ENCODE data around the gene MAD2L2.

MAD2L2 gene

DNA sequence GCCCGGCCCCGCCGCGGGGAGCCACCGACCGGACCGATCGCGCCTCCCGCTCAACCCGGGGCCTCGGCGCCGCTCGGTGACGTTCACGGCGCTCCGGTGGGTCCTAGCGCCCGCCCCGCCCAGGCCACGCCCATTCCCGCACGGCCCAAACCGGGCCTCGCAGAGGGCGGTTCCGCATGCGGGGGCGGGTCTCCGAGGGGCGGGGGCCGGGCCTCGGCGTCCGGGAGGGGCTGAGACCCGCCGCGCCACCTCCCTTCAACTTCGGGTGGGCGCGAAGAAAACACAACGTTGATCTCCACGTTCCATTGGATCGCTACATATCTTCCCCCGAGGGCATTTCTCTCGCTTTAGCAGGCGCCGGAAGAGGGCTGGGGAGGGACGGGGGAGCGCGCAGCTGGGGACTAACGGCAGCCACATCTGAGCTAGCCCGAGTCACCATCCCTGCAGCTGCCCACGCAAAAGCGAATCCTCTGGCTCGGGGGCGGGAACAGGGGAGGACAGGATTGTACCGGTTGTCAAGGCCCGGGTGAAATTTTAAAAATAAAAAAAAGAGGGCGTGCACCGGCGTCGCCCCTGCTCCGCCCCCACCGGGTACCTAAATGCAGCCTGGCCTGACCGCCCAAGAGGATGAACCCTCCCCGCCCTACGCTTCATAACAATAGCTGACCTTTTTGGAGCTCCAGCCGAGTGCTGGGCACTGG, at the start of gene MAD2L2:
MAD2L2 (minus strand) TSS at position 78 of the 701 bp plus-strand sequence. CDS start 547 bp downstream, outside the sequence.
- peak; percentile 95 for DNase-seq

- DNase-seq, result peak; percentile 41
Measured at GRCh38 chr1:11730429-11730891, 49.5 kb upstream of the MAD2L2 start.

GRCh38 chr1:11729498-11730428, 48.8 kb upstream of the MAD2L2 start:
- peak; percentile 66 for DNase-seq

DNA sequence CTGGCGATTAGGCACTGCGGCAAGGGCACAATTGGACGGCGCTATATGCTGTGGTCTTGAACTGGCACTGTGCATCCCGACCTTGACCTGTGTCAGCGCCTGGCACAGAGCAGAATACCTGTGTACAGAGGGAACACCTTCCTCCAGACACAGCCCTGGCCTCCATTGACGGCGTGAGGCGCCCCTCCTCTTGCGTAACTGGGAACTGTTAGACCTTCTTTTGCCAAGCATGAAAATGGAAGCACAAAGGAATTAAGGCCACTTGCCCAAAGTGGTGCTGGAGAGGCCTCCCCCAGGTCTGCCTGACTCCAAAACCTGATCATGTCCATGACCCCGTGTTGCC, 48.2 kb upstream of the MAD2L2 start:
- DNase-seq, result no peak

DNA sequence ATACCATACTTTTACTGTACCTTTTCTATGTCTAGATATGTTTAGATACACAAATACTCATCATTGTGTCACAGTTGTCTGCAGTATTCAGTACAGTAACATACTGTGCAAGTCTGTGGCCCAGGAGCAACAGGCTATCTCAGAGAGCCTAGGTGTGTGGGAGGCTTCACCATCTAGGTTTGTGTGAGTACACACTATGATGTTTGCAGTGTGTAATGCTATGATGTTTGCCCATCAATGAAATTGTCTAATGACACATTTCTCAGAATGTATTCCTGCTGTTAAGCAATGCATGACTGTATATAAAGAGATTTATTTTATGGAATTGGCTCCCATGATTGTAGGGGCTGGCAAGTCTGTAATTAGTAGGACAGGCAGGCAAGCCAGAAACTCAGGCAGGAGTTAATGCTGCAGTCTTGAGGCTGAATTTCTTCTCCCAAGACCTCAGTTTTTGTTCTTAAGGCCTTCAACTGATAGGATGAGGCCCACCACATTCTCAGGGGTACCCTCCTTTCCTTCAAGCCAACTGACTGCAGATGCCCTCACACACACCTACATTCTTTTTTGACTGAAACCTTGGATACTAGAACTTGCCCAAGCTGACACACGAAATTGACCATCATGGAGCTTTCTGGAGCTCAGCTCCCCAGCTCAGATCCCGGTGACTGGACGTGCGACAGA, 47.3 kb upstream of the MAD2L2 start:
- DNase-seq, result no peak

DNA sequence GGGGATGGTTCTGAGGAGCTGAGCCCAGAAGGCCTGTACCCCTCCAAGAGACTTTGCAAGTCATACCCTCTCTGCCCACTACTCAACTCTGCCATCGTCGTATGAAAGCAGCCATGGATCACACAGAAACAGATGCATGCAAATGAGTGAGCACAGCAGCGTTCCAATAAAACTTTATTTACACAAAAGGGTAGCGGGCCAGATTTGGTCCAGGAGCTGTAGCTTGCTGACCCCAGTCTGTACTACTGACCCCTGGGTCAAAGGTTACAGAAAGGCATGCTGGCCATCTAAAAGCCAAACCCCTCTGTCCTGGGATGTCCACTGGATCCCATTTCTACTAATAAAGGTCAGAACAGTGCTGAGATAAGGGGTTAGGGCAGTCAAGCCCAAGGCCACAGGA, 46.2 kb upstream of the MAD2L2 start:
- no peak for DNase-seq

GRCh38 chr1:11725616-11726015, 44.7 kb upstream of the MAD2L2 start:
- no peak for DNase-seq

DNA sequence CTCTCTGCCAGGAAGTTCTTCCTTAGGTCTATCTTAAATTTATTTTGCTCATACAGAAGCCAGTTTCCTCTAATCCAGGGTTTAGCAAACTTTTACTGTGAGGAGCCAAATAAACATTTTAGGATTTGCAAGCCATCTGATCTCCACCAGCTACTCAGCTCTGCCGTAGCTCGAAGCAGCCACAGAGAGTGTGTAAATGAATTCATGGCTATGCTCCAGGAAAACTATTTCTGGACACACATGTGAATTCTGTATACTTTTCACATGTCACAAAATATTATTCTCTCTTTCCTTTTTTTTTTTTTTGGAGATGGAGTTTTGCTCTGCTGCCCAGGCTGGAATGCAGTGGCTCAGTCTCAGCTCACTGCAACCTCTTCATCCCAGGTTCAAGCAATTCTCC, 41.6 kb upstream of the MAD2L2 start:
- no peak for DNase-seq

DNA sequence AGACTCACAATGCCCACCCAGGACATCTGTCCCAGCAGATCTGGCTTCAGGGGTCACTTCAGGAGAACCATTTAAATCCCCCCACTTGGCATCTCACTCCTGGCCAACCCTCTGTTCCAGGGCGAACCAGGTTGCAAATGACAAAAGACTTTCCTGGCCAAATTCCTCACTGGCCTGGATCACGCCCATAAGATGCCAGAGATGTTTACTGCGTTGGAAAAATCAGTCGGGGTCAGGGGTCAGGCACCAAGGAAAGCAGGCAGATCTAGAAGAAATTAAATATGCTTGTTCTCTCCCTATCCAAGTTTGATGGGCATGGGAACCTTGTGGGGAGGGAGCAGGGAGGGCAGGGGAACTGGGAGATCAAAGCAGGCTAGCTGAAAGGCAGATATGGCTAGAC, 40.4 kb upstream of the MAD2L2 start:
- no peak for DNase-seq

- DNase-seq, result no peak
Measured at GRCh38 chr1:11720525-11720924, 39.6 kb upstream of the MAD2L2 start.

- DNase-seq, result no peak
Measured at GRCh38 chr1:11720033-11720376, 39.1 kb upstream of the MAD2L2 start.

DNA sequence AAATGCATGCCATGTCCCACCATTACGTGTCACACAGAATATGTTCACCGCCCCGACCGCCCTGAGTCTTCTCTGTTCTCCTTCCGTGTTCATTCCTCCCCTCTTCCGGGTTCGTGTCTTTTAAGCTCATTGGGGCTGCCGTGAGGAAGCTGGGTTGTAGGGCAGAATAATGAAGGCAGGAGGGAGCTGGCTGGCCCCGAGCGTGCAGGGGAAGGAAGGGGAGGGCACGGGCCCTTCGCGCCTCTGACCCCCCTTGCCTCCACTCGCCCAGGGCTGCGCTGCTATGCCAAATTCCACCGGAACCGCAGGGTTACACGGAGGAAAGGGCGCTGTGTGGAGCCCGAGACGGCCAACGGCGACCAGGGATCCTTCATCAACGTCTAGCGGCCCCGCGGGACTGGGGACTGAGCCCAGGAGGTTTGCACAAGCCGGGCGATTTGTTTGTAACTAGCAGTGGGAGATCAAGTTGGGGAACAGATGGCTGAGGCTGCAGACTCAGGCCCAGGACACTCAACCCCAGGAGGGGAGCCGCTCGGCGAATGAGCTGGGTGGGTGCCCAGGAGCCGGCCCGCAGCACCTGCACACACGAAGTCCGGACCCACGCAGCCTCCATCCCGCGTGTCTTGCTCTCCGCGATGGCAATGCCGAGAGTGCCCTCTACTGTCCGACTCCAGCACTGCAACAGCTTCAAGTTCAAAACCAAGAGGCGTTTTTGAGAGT, 38.5 kb upstream of the MAD2L2 start:
- DNase-seq, result peak; percentile 82

GRCh38 chr1:11714831-11715575, 34.1 kb upstream of the MAD2L2 start:
- DNase-seq, result no peak

- DNase-seq, result no peak
Measured at GRCh38 chr1:11713095-11713494, 32.1 kb upstream of the MAD2L2 start.

- DNase-seq, result no peak
Measured at GRCh38 chr1:11712285-11712684, 31.3 kb upstream of the MAD2L2 start.

DNA sequence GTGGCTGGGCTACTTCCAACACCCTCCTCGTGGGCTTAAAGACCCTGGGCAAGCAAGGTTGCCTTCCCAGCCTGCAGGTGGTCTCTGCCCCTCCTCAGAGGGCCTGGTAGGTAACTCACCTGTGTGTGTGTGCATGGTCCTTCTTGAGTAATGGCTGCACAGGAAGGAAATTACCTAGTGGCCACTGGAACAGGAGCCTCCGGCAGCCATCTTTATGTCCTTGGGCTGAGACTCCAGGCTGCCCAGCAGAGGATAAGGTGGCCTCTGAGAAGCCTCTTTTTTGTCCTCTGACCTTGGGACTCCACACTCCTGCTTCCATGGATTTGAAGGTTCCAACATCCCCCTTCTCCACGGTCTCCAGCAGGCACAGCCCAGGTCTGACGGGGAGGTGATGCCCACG, 30.5 kb upstream of the MAD2L2 start:
- DNase-seq, result no peak

DNA sequence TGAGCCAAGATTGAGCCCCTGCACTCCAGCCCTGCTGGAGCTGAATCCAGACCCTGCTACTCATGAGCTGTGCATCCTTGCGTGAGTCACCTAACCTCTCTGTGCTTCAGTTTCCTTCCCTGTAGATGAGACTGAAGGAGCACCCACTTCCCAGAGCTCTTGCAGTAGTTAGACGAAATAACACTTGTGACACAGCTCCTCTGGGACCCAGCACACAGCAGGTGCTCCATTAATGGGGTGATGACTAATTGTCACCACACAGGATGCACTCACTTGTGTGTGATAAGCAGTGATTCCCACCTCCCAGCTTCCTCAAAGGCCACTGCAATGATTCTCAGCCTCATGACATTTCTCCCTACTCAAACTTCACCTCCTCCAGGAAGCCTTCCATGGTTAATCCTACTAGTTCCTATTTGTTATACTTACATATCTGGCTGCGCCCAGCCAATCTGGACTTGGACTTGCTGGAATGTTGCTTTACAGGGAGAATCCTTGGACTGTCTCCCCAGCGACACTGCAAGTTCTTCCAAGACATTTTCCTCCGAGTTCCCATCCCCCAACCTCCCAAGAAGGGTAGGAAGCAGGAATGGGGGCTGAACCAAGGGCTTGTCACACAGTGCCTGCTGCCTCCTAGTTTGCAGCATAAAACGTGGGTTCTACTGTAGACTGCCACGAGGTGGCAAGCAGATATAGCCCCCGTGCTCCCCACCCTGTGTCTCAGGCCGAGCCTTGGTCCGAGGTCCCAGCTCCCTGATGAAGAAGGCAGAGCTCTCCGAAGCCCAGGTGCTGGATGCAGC, 27.8 kb upstream of the MAD2L2 start:
- DNase-seq, result no peak

- peak; percentile 69 for DNase-seq
Measured at GRCh38 chr1:11707621-11708276, 26.8 kb upstream of the MAD2L2 start.

- DNase-seq, result no peak
Measured at GRCh38 chr1:11706292-11706691, 25.3 kb upstream of the MAD2L2 start.

- no peak for DNase-seq
Measured at GRCh38 chr1:11705596-11705995, 24.6 kb upstream of the MAD2L2 start.
